IMR-90 (cell line): ENCODE data around the gene MYD88. TPM values are rescaled to one million over a fixed set of nuclear protein-coding genes. Genes with fewer than 3 reads are reported as not detected.
A peak's percentile ranks its signal among the peaks of the same experiment; 100 is the strongest.

Experiments
- ATAC-seq: fragments of 200-7000 bp; cut with Tn5 transposase; 2 replicates; pipeline ENCODE4 v1.9.1; 2020; ENCODE audit warnings: low read depth, mild to moderate bottlenecking, moderate library complexity
- BruUV-seq: library from RNA; stranded (reverse); fragments of 400-500 nt; replicated peaks from 2 replicates; lab custom pipeline; 2021; lab: Mats Ljungman, UMichigan
- CTCF ChIA-PET: fragments of 300-600 bp; formaldehyde crosslinking; extraction: SDS; loops from one replicate; lab custom pipeline; 2021; ENCODE audit warnings: antibody characterized with exemption; lab: Yijun Ruan, JAX
- POLR2A ChIA-PET: fragments of 300-600 bp; sonication (Branson Sonifier 250); formaldehyde crosslinking; loops from one replicate; lab custom pipeline; 2022; ENCODE audit warnings: antibody characterized with exemption; ENCODE audit not compliant: unreplicated experiment; lab: Charles Lee
- DNase-seq: peaks from one replicate; pipeline ENCODE4 v3.0.0; 2013
- H2AFZ ChIP-seq: replicated peaks from 2 replicates; pipeline ENCODE3; 2013; ENCODE audit warnings: low read length, mild to moderate bottlenecking; ENCODE audit not compliant: poor library complexity
- H2AK5ac ChIP-seq: 2 replicates; pipeline ENCODE4 v1.6.1; 2013; ENCODE audit warnings: low read depth, low read length, inconsistent platforms
- H2AK9ac ChIP-seq: replicated peaks from 2 replicates; pipeline ENCODE3; 2013; ENCODE audit warnings: mild to moderate bottlenecking, low read depth, low read length, moderate library complexity; ENCODE audit not compliant: poor library complexity
- H2BK120ac ChIP-seq: 2 replicates; pipeline ENCODE4 v1.6.1; 2013; ENCODE audit warnings: low read depth, low read length, inconsistent platforms
- H2BK15ac ChIP-seq: 3 replicates; pipeline ENCODE4 v1.6.1; 2013; ENCODE audit warnings: low read depth, low read length, inconsistent platforms
- H2BK20ac ChIP-seq: 2 replicates; pipeline ENCODE4 v1.6.1; 2013; ENCODE audit warnings: low read depth, mild to moderate bottlenecking, inconsistent platforms, low read length, moderate library complexity
- H2BK5ac ChIP-seq: 2 replicates; pipeline ENCODE4 v1.6.1; 2013; ENCODE audit warnings: mild to moderate bottlenecking, low read depth, low read length, inconsistent platforms; ENCODE audit not compliant: poor library complexity, severe bottlenecking
- H3K14ac ChIP-seq: replicated peaks from 2 replicates; pipeline ENCODE4 v1.6.1; 2013; ENCODE audit warnings: low read depth, low read length, inconsistent platforms
- H3K18ac ChIP-seq: 2 replicates; pipeline ENCODE4 v1.6.1; 2013; ENCODE audit warnings: low read depth, low read length, control low read depth
- H3K23ac ChIP-seq: 2 replicates; pipeline ENCODE4 v1.6.1; 2013; ENCODE audit warnings: low read depth, low read length, inconsistent platforms
- H3K27ac ChIP-seq: 2 replicates; pipeline ENCODE4 v1.5.1; 2013; ENCODE audit warnings: mild to moderate bottlenecking, control low read depth, low read length; ENCODE audit not compliant: insufficient read depth
- H3K27me3 ChIP-seq: 2 replicates; pipeline ENCODE4 v1.6.1; 2013; ENCODE audit warnings: low read length; ENCODE audit not compliant: control insufficient read depth, insufficient read depth
- H3K36me3 ChIP-seq: 2 replicates; pipeline ENCODE4 v1.6.1; 2013; ENCODE audit warnings: low read length, mixed read lengths; ENCODE audit not compliant: control insufficient read depth, insufficient read depth
- H3K4ac ChIP-seq: 2 replicates; pipeline ENCODE4 v1.6.1; 2013; ENCODE audit warnings: low read depth, low read length, inconsistent platforms
- H3K4me1 ChIP-seq: 2 replicates; pipeline ENCODE4 v1.6.1; 2013; ENCODE audit warnings: low read length, mixed read lengths; ENCODE audit not compliant: control insufficient read depth, insufficient read depth
- H3K4me2 ChIP-seq: 2 replicates; pipeline ENCODE4 v1.6.1; 2013; ENCODE audit warnings: low read depth, mild to moderate bottlenecking, control low read depth, low read length, moderate library complexity
- H3K4me3 ChIP-seq: 2 replicates; pipeline ENCODE4 v1.5.1; 2013; ENCODE audit warnings: low read depth, mild to moderate bottlenecking, control low read depth, low read length, moderate library complexity; ENCODE audit not compliant: insufficient read depth
- H3K56ac ChIP-seq: 2 replicates; pipeline ENCODE4 v1.6.1; 2013; ENCODE audit warnings: low read length, inconsistent platforms; ENCODE audit not compliant: insufficient read depth; ENCODE audit errors: extremely low read depth
- H3K79me1 ChIP-seq, 2 experiments: 2 replicates each; pipeline ENCODE4 v1.6.1; 2013; ENCODE audit warnings: low read length in 2 of 2, inconsistent platforms in 1 of 2, low read depth in 1 of 2
- H3K9ac ChIP-seq: 2 replicates; pipeline ENCODE4 v1.6.1; 2013; ENCODE audit warnings: low read depth, low read length, control low read depth
- H3K9me1 ChIP-seq: 2 replicates; pipeline ENCODE4 v1.6.1; 2013; ENCODE audit warnings: low read length, inconsistent platforms; ENCODE audit not compliant: insufficient read depth
- H3K9me3 ChIP-seq: 2 replicates; pipeline ENCODE4 v1.6.1; 2013; ENCODE audit warnings: low read length; ENCODE audit not compliant: control insufficient read depth, insufficient read depth
- H4K20me1 ChIP-seq: 2 replicates; pipeline ENCODE4 v1.6.1; 2013; ENCODE audit warnings: low read length, inconsistent platforms; ENCODE audit not compliant: insufficient read depth
- H4K5ac ChIP-seq: 2 replicates; pipeline ENCODE4 v1.6.1; 2013; ENCODE audit warnings: mild to moderate bottlenecking, low read depth, low read length, control low read depth
- H4K8ac ChIP-seq, 2 experiments: 2 replicates each; pipeline ENCODE4 v1.6.1; 2013; ENCODE audit warnings: low read depth in 2 of 2, low read length in 2 of 2, control low read depth in 1 of 2, inconsistent platforms in 1 of 2
- H4K91ac ChIP-seq: 2 replicates; pipeline ENCODE4 v1.6.1; 2013; ENCODE audit warnings: low read depth, low read length, inconsistent platforms; ENCODE audit not compliant: insufficient read depth
- BHLHE40 ChIP-seq: fragments of 150-350 bp; IDR thresholded peaks from 2 replicates; pipeline ENCODE4 v1.6.1; 2016; ENCODE audit warnings: mild to moderate bottlenecking, low read depth, low read length
- CEBPB ChIP-seq: IDR thresholded peaks from 2 replicates; pipeline ENCODE4 v1.6.1; 2012; ENCODE audit warnings: low read depth, low read length, improper control_type of control experiment
- CHD1 ChIP-seq: IDR thresholded peaks from 2 replicates; pipeline ENCODE4 v1.6.1; 2012; ENCODE audit warnings: low read depth, low read length, improper control_type of control experiment
- CTCF ChIP-seq: conservative IDR thresholded peaks from 2 replicates; pipeline ENCODE4 v1.5.1; 2012; ENCODE audit warnings: mild to moderate bottlenecking, low read depth, low read length, improper control_type of control experiment
- FOS ChIP-seq: fragments of 150-350 bp; IDR thresholded peaks from 2 replicates; pipeline ENCODE4 v1.6.1; 2016; ENCODE audit warnings: low read depth, low read length
- MAFK ChIP-seq: IDR thresholded peaks from 2 replicates; pipeline ENCODE4 v1.6.1; 2012; ENCODE audit warnings: low read depth, low read length, improper control_type of control experiment
- MAZ ChIP-seq: IDR thresholded peaks from 2 replicates; pipeline ENCODE4 v1.6.1; 2012; ENCODE audit warnings: low read depth, mild to moderate bottlenecking, low read length, improper control_type of control experiment, moderate library complexity, borderline replicate concordance
- MXI1 ChIP-seq: IDR thresholded peaks from 2 replicates; pipeline ENCODE4 v1.6.1; 2012; ENCODE audit warnings: low read depth, mild to moderate bottlenecking, low read length, moderate library complexity, borderline replicate concordance
- NFE2L2 ChIP-seq: fragments of 150-350 bp; IDR thresholded peaks from 2 replicates; pipeline ENCODE4 v1.6.1; 2016; ENCODE audit warnings: low read depth, mild to moderate bottlenecking, low read length
- POLR2A ChIP-seq: IDR thresholded peaks from 2 replicates; pipeline ENCODE4 v1.6.1; 2012; ENCODE audit warnings: mild to moderate bottlenecking, low read depth, low read length
- RAD21 ChIP-seq: IDR thresholded peaks from 2 replicates; pipeline ENCODE4 v1.6.1; 2012; ENCODE audit warnings: low read length, improper control_type of control experiment
- RCOR1 ChIP-seq: IDR thresholded peaks from 2 replicates; pipeline ENCODE4 v1.6.1; 2012; ENCODE audit warnings: mild to moderate bottlenecking, low read length, improper control_type of control experiment; ENCODE audit not compliant: insufficient replicate concordance
- RFX5 ChIP-seq: IDR thresholded peaks from 2 replicates; pipeline ENCODE4 v1.8.0; 2012; ENCODE audit warnings: low read depth, mild to moderate bottlenecking, low read length, moderate library complexity
- SMC3 ChIP-seq: fragments of 150-350 bp; IDR thresholded peaks from 2 replicates; pipeline ENCODE4 v1.6.1; 2016; ENCODE audit warnings: low read depth, mild to moderate bottlenecking, antibody characterized with exemption, low read length, moderate library complexity
- WGBS, 2 experiments: methylation state at CpG; one replicate each; pipeline versions ENCODE4 v1.1.5 to v1.1.7; 2013; ENCODE audit warnings: missing lambda C conversion rate in 2 of 2; ENCODE audit not compliant: insufficient read length in 1 of 2; ENCODE audit errors: extremely low coverage in 2 of 2; 5-methylcytosine and 5-hydroxymethylcytosine counted together
- dilution Hi-C: fragments of 300-500 bp; cut with HindIII; formaldehyde crosslinking; loops from one replicate; pipeline ENCODE4 v1.14.3; 2018; ENCODE audit warnings: low sequenced_read_pairs; ENCODE audit not compliant: unreplicated experiment
- in situ Hi-C: fragments of 300-500 bp; cut with MboI; formaldehyde crosslinking; loops from 3 replicates; pipeline ENCODE4 v1.14.3; 2019; ENCODE audit warnings: low sequenced_read_pairs, inconsistent platforms, mixed read lengths
- intact Hi-C: fragments of 100-400 bp; cut with micrococcal nuclease; formaldehyde crosslinking; loops from 2 replicates; pipeline ENCODE4 v1.10.0; 2022
- polyA plus RNA-seq, 3 experiments: library from polyadenylated mRNA; depleted of rRNA; stranded (reverse); fragments of >200 nt; gene quantifications; 2 replicates each; pipeline ENCODE4 v1.2.3, GENCODE V29; 2012; ENCODE audit warnings: low replicate concordance in 1 of 3
- total RNA-seq: library from RNA; depleted of rRNA; stranded (reverse); fragments of >200 nt; gene quantifications from 2 replicates; pipeline ENCODE4 v1.2.3, GENCODE V29; 2012
- TF ChIP-seq, protein P1 (sequence below): fragments of 150-350 bp; IDR thresholded peaks from 2 replicates; pipeline ENCODE4 v1.6.1; 2017; ENCODE audit warnings: mild to moderate bottlenecking, antibody characterized with exemption, low read length, low read depth
- TF ChIP-seq, protein P2 (sequence below): fragments of 150-350 bp; IDR thresholded peaks from 2 replicates; pipeline ENCODE4 v1.6.1; 2016; ENCODE audit warnings: low read depth, mild to moderate bottlenecking, low read length, moderate library complexity, borderline replicate concordance

Gene MYD88
- total and polyA plus RNA-seq, 2 of the 4 experiments (the other 2 are of a cell fraction), result 9.3 to 39.8 TPM

- Histone ChIP-seq H4K8ac (peak overlapping the region; percentile 86 to 96), H3K27me3 (no peaks in the 10 kb centered on the region), H2AK9ac (peak overlapping the region; percentile 97), H3K56ac (peak overlapping the region; percentile 65; the same call in 1 of the 2 replicates), H3K23ac (peak overlapping the region; percentile 61), H3K14ac (peak overlapping the region; percentile 80), H3K18ac (peak overlapping the region; percentile 18; the same call in 1 of the 2 replicates), H3K9ac (peak overlapping the region; percentile 45), H3K4me3 (peak overlapping the region; percentile 57), H2AFZ (peak overlapping the region; percentile 89), H2AK5ac (peak overlapping the region; percentile 65), H4K91ac (peak overlapping the region; percentile 75), H2BK5ac (peak overlapping the region; percentile 47), H3K9me1 (0 out of 2 replicates have a peak, but pooled peaks cover 2% of the 10 kb centered on the region), H3K27ac (peak overlapping the region; percentile 55), H3K4me1 (peaks cover 2% of the 10 kb centered on the region; the same call in 1 of the 2 replicates), H4K5ac (peak overlapping the region; percentile 76), H3K36me3 (no peaks in the 10 kb centered on the region), H3K4ac (peak overlapping the region; percentile 81), H3K4me2 (peak overlapping the region; percentile 70), H2BK20ac (0 out of 2 replicates have a peak overlapping the region, but pooled peaks have one; percentile 14), H2BK15ac (peak overlapping the region; percentile 28; the same call in 1 of the 3 replicates), H3K79me1 (peaks cover 0 to 14% of the 10 kb centered on the region in 2 experiments; a peak in 2 of 4 replicates), H4K20me1 (peaks cover 5% of the 10 kb centered on the region; the same call in 1 of the 2 replicates), H3K9me3 (no peaks in the 10 kb centered on the region), H2BK120ac (peak overlapping the region; percentile 42)
- in situ Hi-C loops, result no loop called here
- WGBS, 2 experiments, result 2% methylated on average over 8 of the region's 17 CpGs; no CpG with 5 or more reads in 1 of the 2 experiments
- DNase-seq (no peak), ATAC-seq (peak; percentile 12)
- intact Hi-C loops, result no loop called here
- CTCF ChIA-PET, result interaction anchor here (0.5 to 1.2 kb wide), 4 partner anchors 9 to 27 kb away, joined by 3 to 4 read pairs (median 3); partner anchors contain the start of gene ACAA1
- BruUV-seq, result no TSS peak
- dilution Hi-C loops, result no loop called here
- POLR2A ChIA-PET, result interaction anchor here (0.6 to 2.0 kb wide), 3 partner anchors 21 to 27 kb away, joined by 3 to 16 read pairs (median 10); partner anchors contain the start of gene ACAA1
- TF ChIP-seq RCOR1, result no peak
- TF ChIP-seq FOS, result no peak
- TF ChIP-seq SMC3, result no peak
- TF ChIP-seq RFX5, result no peak
- TF ChIP-seq RAD21, result no peak
- no peak for TF ChIP-seq BHLHE40
- TF ChIP-seq MAFK, result no peak
- TF ChIP-seq MXI1, result no peak
- TF ChIP-seq MAZ, result no peak
- TF ChIP-seq, protein P1, sequence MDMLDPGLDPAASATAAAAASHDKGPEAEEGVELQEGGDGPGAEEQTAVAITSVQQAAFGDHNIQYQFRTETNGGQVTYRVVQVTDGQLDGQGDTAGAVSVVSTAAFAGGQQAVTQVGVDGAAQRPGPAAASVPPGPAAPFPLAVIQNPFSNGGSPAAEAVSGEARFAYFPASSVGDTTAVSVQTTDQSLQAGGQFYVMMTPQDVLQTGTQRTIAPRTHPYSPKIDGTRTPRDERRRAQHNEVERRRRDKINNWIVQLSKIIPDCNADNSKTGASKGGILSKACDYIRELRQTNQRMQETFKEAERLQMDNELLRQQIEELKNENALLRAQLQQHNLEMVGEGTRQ, result no peak
- no peak for TF ChIP-seq CTCF
- TF ChIP-seq CEBPB, result no peak
- TF ChIP-seq CHD1, result no peak
- TF ChIP-seq, protein P2, sequence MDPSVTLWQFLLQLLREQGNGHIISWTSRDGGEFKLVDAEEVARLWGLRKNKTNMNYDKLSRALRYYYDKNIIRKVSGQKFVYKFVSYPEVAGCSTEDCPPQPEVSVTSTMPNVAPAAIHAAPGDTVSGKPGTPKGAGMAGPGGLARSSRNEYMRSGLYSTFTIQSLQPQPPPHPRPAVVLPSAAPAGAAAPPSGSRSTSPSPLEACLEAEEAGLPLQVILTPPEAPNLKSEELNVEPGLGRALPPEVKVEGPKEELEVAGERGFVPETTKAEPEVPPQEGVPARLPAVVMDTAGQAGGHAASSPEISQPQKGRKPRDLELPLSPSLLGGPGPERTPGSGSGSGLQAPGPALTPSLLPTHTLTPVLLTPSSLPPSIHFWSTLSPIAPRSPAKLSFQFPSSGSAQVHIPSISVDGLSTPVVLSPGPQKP, result no peak
- no peak for TF ChIP-seq NFE2L2
- TF ChIP-seq POLR2A, result no peak
These were observed 26.1 kb downstream of the MYD88 start for GRCh38 chr3:38164643-38164951.
